Left ventricle myocardium inferior (tissue), 1 donor: ENCODE data around the gene ENHO. TPM values are rescaled to one million over a fixed set of nuclear protein-coding genes. Genes with fewer than 3 reads are reported as not detected.
A peak's percentile ranks its signal among the peaks of the same experiment; 100 is the strongest.

Experiments used
- DNase-seq: peaks from one replicate; pipeline ENCODE4 v3.0.0-alpha.2; 2020
- H3K27ac ChIP-seq: fragments of 200-600 bp; replicated peaks from 2 replicates; pipeline ENCODE4 v1.8.0; 2021
- H3K27me3 ChIP-seq: fragments of 200-600 bp; 2 replicates; pipeline ENCODE4 v1.8.0; 2021; ENCODE audit warnings: low read depth
- H3K36me3 ChIP-seq: fragments of 200-600 bp; 2 replicates; pipeline ENCODE4 v1.8.0; 2021
- H3K4me1 ChIP-seq: fragments of 200-600 bp; 2 replicates; pipeline ENCODE4 v1.8.0; 2021
- H3K4me3 ChIP-seq: fragments of 200-600 bp; 2 replicates; pipeline ENCODE4 v1.8.0; 2021; ENCODE audit warnings: mild to moderate bottlenecking, moderate library complexity
- H3K9me3 ChIP-seq: fragments of 200-600 bp; replicated peaks from 2 replicates; pipeline ENCODE4 v1.8.0; 2021
- CTCF ChIP-seq: fragments of 200-600 bp; IDR thresholded peaks from 2 replicates; pipeline ENCODE4 v1.8.0; 2021; ENCODE audit warnings: antibody characterized with exemption, mild to moderate bottlenecking, borderline replicate concordance
- intact Hi-C: fragments of 100-400 bp; cut with micrococcal nuclease; formaldehyde crosslinking; loops from one replicate; pipeline ENCODE4 v1.11.0; 2022
- total RNA-seq: library from RNA; stranded (reverse); fragmentation: NEBNext Ultra II Directional; extraction: Animal tissue kit (Norgen Biotek cat#: 25700); gene quantifications from one replicate; pipeline ENCODE4 v1.2.1, GENCODE V29; 2021
- donor health status: DM: no; HTN: yes; CAD: no; lungs with severe emphysema.

Gene ENHO
- total RNA-seq, 1 donor from 2014 or later = not detected

- H3K27me3 ChIP-seq = peaks cover 44% of the 10 kb centered on the region
- no peaks in the 10 kb centered on the region for H3K9me3 ChIP-seq
- DNase-seq = no peak
- intact Hi-C loops = no loop called here
- no peak for TF ChIP-seq CTCF
- no peak overlapping the region for H3K27ac ChIP-seq
- no peaks in the 10 kb centered on the region for H3K36me3 ChIP-seq
- no peak overlapping the region for H3K4me3 ChIP-seq
- peaks cover 15% of the 10 kb centered on the region for H3K4me1 ChIP-seq
Measured at GRCh38 chr9:34564617-34565016, 41.8 kb upstream of the ENHO start.

- no peak for TF ChIP-seq CTCF
- Histone ChIP-seq H3K27ac (no peak overlapping the region), H3K4me3 (no peak overlapping the region), H3K36me3 (no peaks in the 10 kb centered on the region), H3K27me3 (peaks cover 52% of the 10 kb centered on the region), H3K9me3 (no peaks in the 10 kb centered on the region), H3K4me1 (peaks cover 26% of the 10 kb centered on the region)
- no peak for DNase-seq
- intact Hi-C loops = no loop called here
Measured at GRCh38 chr9:34563262-34563661, 40.5 kb upstream of the ENHO start.

GRCh38 chr9:34562135-34562745, 39.5 kb upstream of the ENHO start:
- intact Hi-C loops = no loop called here
- peaks cover 26% of the 10 kb centered on the region for H3K4me1 ChIP-seq
- H3K27me3 ChIP-seq = peaks cover 46% of the 10 kb centered on the region
- TF ChIP-seq CTCF = peak; percentile 38
- H3K4me3 ChIP-seq = no peak overlapping the region
- H3K27ac ChIP-seq = no peak overlapping the region
- no peaks in the 10 kb centered on the region for H3K9me3 ChIP-seq
- no peak for DNase-seq
- H3K36me3 ChIP-seq = no peaks in the 10 kb centered on the region

GRCh38 chr9:34560599-34561214, 37.9 kb upstream of the ENHO start:
- no peak overlapping the region for H3K4me3 ChIP-seq
- DNase-seq = no peak

More at GRCh38 chr9:34560599-34561214, 37.9 kb upstream of the ENHO start:
- Histone ChIP-seq H3K36me3 (no peaks in the 10 kb centered on the region), H3K9me3 (no peaks in the 10 kb centered on the region), H3K27me3 (peaks cover 31% of the 10 kb centered on the region), H3K4me1 (peaks cover 26% of the 10 kb centered on the region), H3K27ac (peak overlapping the region; percentile 58)
- intact Hi-C loops = no loop called here
- TF ChIP-seq CTCF = no peak
